Naive B cell (primary cell): ENCODE data around the gene SEC11A. TPM values are rescaled to one million over a fixed set of nuclear protein-coding genes. Genes with fewer than 3 reads are reported as not detected.
A peak's percentile ranks its signal among the peaks of the same experiment; 100 is the strongest.
"Not testable (repeated sequence)": the region's sequence is repeated elsewhere in the genome, so short reads cannot be mapped to it uniquely, and the experiment has no call there.

Experiments
- ATAC-seq, 2 donors: fragments of 150-1000 bp; cut with Tn5 transposase; 2 replicates each; pipeline ENCODE4 v1.10.0; 2021; ENCODE audit warnings: low read depth in 2 of 2, mild to moderate bottlenecking in 2 of 2, moderate library complexity in 2 of 2
- DNase-seq: peaks from one replicate; pipeline ENCODE4 v3.0.0; 2022
- H3K27ac Mint-ChIP-seq, 6 donors: one replicate each; pipeline ENCODE4 v1.8.0; 2020 to 2022; ENCODE audit warnings: mild to moderate bottlenecking in 6 of 6, mixed read lengths in 6 of 6, moderate library complexity in 5 of 6, inconsistent platforms in 2 of 6
- H3K27me3 Mint-ChIP-seq, 3 donors: one replicate each; pipeline ENCODE4 v1.8.0; 2021 to 2022; ENCODE audit warnings: mixed read lengths in 3 of 3, mild to moderate bottlenecking in 1 of 3
- H3K36me3 Mint-ChIP-seq, 2 donors: one replicate each; pipeline ENCODE4 v1.8.0; 2020 to 2022; ENCODE audit warnings: mixed read lengths in 2 of 2, inconsistent platforms in 1 of 2, mild to moderate bottlenecking in 1 of 2
- H3K4me1 Mint-ChIP-seq, 3 donors: one replicate each; pipeline ENCODE4 v1.8.0; 2020 to 2022; ENCODE audit warnings: mixed read lengths in 3 of 3, inconsistent platforms in 1 of 3, mild to moderate bottlenecking in 1 of 3, moderate library complexity in 1 of 3
- H3K4me3 Mint-ChIP-seq, 8 donors: one replicate each; pipeline ENCODE4 v1.8.0; 2020 to 2022; ENCODE audit warnings: mild to moderate bottlenecking in 8 of 8, mixed read lengths in 8 of 8, moderate library complexity in 8 of 8, inconsistent platforms in 2 of 8
- H3K9me3 Mint-ChIP-seq, 7 donors: one replicate each; pipeline ENCODE4 v1.8.0; 2020 to 2022; ENCODE audit warnings: mixed read lengths in 7 of 7, mild to moderate bottlenecking in 5 of 7, inconsistent platforms in 2 of 7, moderate library complexity in 1 of 7
- polyA plus RNA-seq, 6 donors: library from polyadenylated mRNA; unstranded; fragments of 300-500 nt; fragmentation: Illumina TruSeq; gene quantifications; one replicate each; pipeline ENCODE4 v1.2.3, GENCODE V29; 2021; ENCODE audit warnings: low read depth in 6 of 6

Gene SEC11A
- polyA plus RNA-seq, 6 donors from 2014 or later: 107 to 142 (median 130) TPM

DNA sequence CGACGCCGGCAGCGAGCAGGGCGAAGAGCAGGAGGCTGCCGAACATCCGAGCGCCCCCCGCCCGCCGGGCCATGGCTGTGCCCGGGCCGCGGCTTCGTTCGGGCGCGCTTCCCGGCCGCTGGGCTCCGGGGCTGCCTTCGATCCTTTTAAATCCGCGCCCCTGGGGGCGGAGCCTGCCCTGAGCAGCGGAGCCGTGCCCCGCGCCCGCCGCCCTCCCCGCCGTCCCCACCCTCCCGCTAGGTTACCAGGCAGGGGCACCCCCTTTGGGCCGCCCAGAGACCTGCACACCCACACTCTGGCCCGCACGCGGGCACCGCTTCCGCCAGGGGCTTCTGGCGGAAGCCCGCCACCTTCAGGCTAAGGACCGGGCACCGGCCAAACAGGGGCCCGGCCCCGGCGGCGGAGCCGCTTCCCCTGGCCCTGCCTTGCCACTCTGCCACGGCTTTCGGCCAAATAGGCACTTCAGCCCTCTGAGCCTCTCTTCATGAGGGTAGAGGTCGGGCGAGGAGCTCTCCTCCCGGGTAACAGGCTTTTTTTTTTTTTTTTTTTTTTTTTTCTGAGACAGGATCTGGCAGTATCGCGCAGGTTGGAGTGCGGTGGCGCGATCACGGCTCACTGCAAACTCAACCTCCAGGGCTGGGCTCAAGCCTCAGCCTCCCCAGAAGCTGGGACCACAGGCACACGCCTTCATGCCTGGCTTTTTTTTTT lies 57.7 kb downstream of the SEC11A start, which contains the start of gene NMB:
NMB (minus strand) TSS at position 120 of the 708 bp plus-strand sequence; CDS start at position 73, 47 bp downstream.
- Mint-ChIP-seq H3K27ac (peak within 1 kb of the TSS; percentile 74 to 90 (median 77)), H3K36me3 (no peaks in the 10 kb centered on the region), H3K27me3 (no peaks in the 10 kb centered on the region), H3K4me3 (peak within 1 kb of the TSS; percentile 77 to 99 (median 88)), H3K4me1 (peaks cover 31 to 47% (median 39%) of the 10 kb centered on the region in 3 donors), H3K9me3 (no peaks in the 10 kb centered on the region)
- DNase-seq (peak; percentile 91), ATAC-seq (peak; percentile 79 to 82)

DNA sequence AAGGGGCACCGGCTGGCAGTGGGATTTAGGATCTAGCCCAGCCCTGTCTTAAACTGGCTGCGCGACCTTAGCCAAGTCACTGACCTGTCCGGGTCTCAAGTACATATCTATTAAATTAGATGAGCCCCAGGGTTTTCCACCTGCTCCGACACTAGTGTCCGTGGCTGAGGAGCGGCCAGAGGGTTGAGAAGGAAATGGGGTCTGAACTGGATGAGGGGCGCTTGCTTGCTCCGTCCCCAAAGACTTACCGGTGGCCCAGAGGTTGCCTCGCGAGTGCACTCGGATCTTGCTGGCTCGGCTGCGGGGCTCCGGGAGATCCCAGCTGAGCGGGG lies 58.2 kb downstream of the SEC11A start:
- no peaks in the 10 kb centered on the region for H3K9me3 Mint-ChIP-seq
- peak overlapping the region; percentile 77 to 99 (median 82) for H3K4me3 Mint-ChIP-seq
- no peaks in the 10 kb centered on the region for H3K27me3 Mint-ChIP-seq
- H3K36me3 Mint-ChIP-seq: no peaks in the 10 kb centered on the region
- H3K4me1 Mint-ChIP-seq: peaks cover 31 to 47% (median 41%) of the 10 kb centered on the region in 3 donors
- ATAC-seq: no peak
- peak overlapping the region in 2 of 6 donors; percentile 47 to 60 for H3K27ac Mint-ChIP-seq
- DNase-seq: no peak

DNA sequence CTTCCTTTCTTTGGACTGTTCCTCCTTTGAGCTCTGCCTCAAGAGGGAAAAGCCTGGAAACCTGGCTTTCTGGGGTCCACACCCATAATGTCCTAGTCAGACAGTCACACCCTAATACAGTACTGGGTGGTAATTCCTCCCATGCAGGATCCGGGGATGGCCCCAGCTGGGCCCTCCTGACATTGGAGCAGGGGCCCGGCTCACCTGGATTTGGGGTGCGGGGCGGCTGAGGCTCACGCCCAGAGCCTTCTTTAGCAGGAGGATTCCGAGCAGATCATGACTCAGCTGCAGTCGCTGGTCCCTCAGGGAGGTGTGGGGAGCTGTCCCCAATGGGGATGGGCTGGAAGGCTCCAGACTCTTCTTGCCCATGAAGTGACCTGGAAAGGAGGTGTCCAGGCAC lies 59.0 kb downstream of the SEC11A start:
- Mint-ChIP-seq H3K36me3 (no peaks in the 10 kb centered on the region), H3K27ac (peak overlapping the region in 2 of 6 donors; percentile 3 to 60), H3K4me1 (peaks cover 36 to 52% (median 44%) of the 10 kb centered on the region in 3 donors)

GRCh38 chr15:84654689-84655453 lies 61.1 kb downstream of the SEC11A start:
- Mint-ChIP-seq H3K4me1 (peaks cover 40 to 51% (median 41%) of the 10 kb centered on the region in 3 donors), H3K27ac (peak overlapping the region in 4 of 6 donors; percentile 70 to 97 (median 92)), H3K9me3 (no peaks in the 10 kb centered on the region), H3K36me3 (peaks cover 0 to 9% of the 10 kb centered on the region in 2 donors), H3K4me3 (peak overlapping the region; percentile 88 to 99 (median 98)), H3K27me3 (no peaks in the 10 kb centered on the region)
- DNase-seq (peak; percentile 67), ATAC-seq (peak; percentile 39 to 43)

More for the DNA sequence above, 59.0 kb downstream of the SEC11A start:
- H3K9me3 Mint-ChIP-seq: no peaks in the 10 kb centered on the region
- H3K27me3 Mint-ChIP-seq: no peaks in the 10 kb centered on the region
- H3K4me3 Mint-ChIP-seq: peak overlapping the region in 7 of 8 donors; percentile 77 to 99 (median 83)
- ATAC-seq (no peak), DNase-seq (no peak)

DNA sequence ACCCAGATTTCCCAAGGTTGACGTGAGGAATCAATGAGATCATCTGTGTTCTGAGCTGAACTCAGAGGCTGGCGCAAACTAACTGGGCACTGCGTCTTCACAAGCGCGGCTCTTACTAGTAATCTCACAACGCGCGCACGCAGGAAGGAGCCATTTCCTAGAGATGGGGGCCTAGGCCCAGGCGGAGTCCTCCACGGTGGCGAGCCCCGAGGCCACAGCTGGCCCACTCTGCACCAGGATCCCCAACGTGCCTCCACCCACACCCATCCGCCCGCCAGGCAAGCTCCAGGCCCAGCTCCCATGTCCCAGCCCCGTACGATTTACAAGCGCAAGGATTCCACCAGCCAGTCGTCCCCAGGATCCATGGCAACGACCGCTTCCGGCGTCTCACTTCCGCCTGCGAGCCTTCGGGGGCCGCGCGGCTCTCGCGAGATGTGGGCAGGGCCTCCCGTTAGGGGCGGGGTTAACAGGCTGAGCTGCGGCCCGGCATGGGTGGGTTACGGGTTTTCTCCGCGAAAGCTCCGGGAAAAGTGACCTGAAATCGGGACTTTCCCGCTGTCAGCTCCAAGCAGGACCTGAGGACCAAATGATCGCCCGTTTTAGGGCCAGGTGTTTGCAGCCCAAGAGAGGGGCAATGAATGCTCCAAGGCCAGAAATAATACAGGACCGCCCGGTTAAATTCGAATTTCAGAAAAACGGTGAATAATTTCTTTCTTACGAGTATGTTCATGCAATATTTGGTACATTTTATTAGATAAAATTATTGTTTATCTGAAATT lies 61.8 kb downstream of the SEC11A start, which contains the start of gene WDR73:
WDR73 (minus strand) TSS at position 374 of the 779 bp plus-strand sequence; CDS start at position 365, 9 bp downstream.
- peak within 1 kb of the TSS; percentile 93 to 99 (median 96) for H3K27ac Mint-ChIP-seq
- H3K9me3 Mint-ChIP-seq: no peaks in the 10 kb centered on the region
- ATAC-seq (peak; percentile 73 to 75), DNase-seq (peak; percentile 96)
- peaks cover 2 to 12% of the 10 kb centered on the region in 2 donors for H3K36me3 Mint-ChIP-seq
- H3K4me3 Mint-ChIP-seq: peak within 1 kb of the TSS; percentile 88 to 99 (median 98)
- no peaks in the 10 kb centered on the region for H3K27me3 Mint-ChIP-seq
- peaks cover 37 to 43% (median 40%) of the 10 kb centered on the region in 3 donors for H3K4me1 Mint-ChIP-seq

- Mint-ChIP-seq H3K27ac (peak overlapping the region; percentile 86 to 99 (median 96)), H3K4me1 (peaks cover 33 to 38% (median 38%) of the 10 kb centered on the region in 3 donors), H3K9me3 (no peaks in the 10 kb centered on the region), H3K4me3 (peak overlapping the region; percentile 88 to 99 (median 98)), H3K27me3 (no peaks in the 10 kb centered on the region), H3K36me3 (peaks cover 5 to 16% of the 10 kb centered on the region in 2 donors)
- no peak for ATAC-seq
- DNase-seq: no peak
These were observed 62.4 kb downstream of the SEC11A start for GRCh38 chr15:84653584-84653909.

DNA sequence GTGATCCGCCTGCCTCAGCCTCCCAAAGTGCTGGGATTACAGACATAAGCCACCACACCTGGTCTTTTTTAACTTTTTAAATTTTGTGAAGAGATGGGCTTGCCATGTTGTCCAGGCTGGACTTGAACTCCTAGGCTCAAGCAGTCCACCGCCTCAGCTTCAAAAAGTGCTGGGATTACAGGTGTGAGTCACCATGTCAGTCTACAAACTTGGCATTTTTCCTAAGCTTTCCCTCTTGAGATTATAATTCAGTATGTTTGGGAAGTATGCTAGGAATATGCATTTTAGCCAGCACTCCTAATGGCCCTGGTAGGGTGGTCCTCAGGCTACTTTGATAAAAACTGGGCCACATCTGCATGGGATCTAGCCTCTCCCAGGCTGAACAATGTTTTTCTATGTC lies 66.2 kb downstream of the SEC11A start:
- peaks cover 23 to 30% (median 27%) of the 10 kb centered on the region in 3 donors for H3K4me1 Mint-ChIP-seq
- H3K27me3 Mint-ChIP-seq: no peaks in the 10 kb centered on the region
- ATAC-seq (no peak), DNase-seq (no peak)
- peak overlapping the region in 1 of 6 donors; percentile 24 for H3K27ac Mint-ChIP-seq
- H3K9me3 Mint-ChIP-seq: no peaks in the 10 kb centered on the region
- H3K4me3 Mint-ChIP-seq: no peak overlapping the region
- peaks cover 16 to 37% of the 10 kb centered on the region in 2 donors for H3K36me3 Mint-ChIP-seq

DNA sequence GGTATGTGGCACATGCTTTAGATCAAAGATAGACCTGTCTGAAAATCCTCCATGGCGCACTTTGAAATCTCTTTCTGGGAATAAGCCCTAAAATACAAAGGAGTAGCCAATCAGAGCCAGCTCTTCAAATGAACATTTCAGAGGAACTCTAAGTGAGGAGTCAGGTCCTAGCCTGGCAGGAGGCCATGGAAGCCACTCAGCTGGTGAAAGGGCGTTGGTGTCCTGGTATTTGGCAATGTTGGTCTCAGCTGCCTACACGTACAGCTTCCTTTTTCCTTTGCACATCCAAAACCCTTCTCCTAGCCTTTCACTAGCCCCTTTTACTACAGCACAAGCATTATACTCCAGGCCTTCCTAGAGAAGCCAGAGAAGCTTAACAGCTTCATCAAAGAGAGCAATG lies 67.4 kb downstream of the SEC11A start:
- no peaks in the 10 kb centered on the region for H3K27me3 Mint-ChIP-seq
- ATAC-seq (no peak), DNase-seq (no peak)
- peaks cover 16 to 37% of the 10 kb centered on the region in 2 donors for H3K36me3 Mint-ChIP-seq
- peaks cover 19 to 22% (median 22%) of the 10 kb centered on the region in 3 donors for H3K4me1 Mint-ChIP-seq
- peak overlapping the region in 1 of 6 donors; percentile 33 for H3K27ac Mint-ChIP-seq
- H3K4me3 Mint-ChIP-seq: no peak overlapping the region
- no peaks in the 10 kb centered on the region for H3K9me3 Mint-ChIP-seq

GRCh38 chr15:84647726-84648125 lies 68.2 kb downstream of the SEC11A start:
- H3K36me3 Mint-ChIP-seq: peaks cover 16 to 37% of the 10 kb centered on the region in 2 donors
- no peak for ATAC-seq
- H3K27me3 Mint-ChIP-seq: no peaks in the 10 kb centered on the region
- DNase-seq: no peak
- no peak overlapping the region for H3K4me3 Mint-ChIP-seq
- H3K4me1 Mint-ChIP-seq: peaks cover 25 to 26% (median 26%) of the 10 kb centered on the region in 3 donors
- H3K27ac Mint-ChIP-seq: peak overlapping the region in 3 of 6 donors; percentile 3 to 94 (median 32)
- no peaks in the 10 kb centered on the region for H3K9me3 Mint-ChIP-seq

DNA sequence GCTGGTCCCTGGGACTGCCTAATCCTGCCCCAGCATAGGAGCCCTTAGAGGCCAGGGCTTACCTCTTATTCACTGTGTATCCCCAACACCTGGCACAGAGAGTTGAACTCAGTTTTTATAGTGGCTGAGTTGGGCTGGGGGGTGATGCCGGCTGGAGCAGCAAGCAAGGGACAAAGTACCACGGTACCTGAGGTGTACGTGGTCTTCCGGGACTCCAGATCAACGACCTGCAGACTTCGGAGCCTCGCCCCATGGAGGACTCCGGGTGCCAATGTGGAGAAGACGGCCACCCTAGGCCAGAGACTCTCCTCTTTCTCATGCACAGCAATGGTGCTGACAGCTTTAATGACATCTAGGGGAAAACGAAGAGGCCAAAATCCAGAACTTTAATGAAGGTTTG lies 69.9 kb downstream of the SEC11A start:
- Mint-ChIP-seq H3K9me3 (no peaks in the 10 kb centered on the region), H3K27me3 (no peaks in the 10 kb centered on the region), H3K4me3 (no peak overlapping the region), H3K36me3 (peaks cover 17 to 28% of the 10 kb centered on the region in 2 donors), H3K27ac (peak overlapping the region in 2 of 6 donors; percentile 28 to 69), H3K4me1 (peaks cover 14 to 18% (median 16%) of the 10 kb centered on the region in 3 donors)
- ATAC-seq: no peak
- no peak for DNase-seq

GRCh38 chr15:84645496-84645895 lies 70.4 kb downstream of the SEC11A start:
- H3K9me3 Mint-ChIP-seq: no peaks in the 10 kb centered on the region
- H3K27ac Mint-ChIP-seq: peak overlapping the region in 2 of 6 donors; percentile 26 to 69
- peaks cover 20 to 28% of the 10 kb centered on the region in 2 donors for H3K36me3 Mint-ChIP-seq
- ATAC-seq (no peak), DNase-seq (no peak)
- H3K27me3 Mint-ChIP-seq: no peaks in the 10 kb centered on the region
- peaks cover 14 to 18% (median 16%) of the 10 kb centered on the region in 3 donors for H3K4me1 Mint-ChIP-seq
- H3K4me3 Mint-ChIP-seq: no peak overlapping the region

DNA sequence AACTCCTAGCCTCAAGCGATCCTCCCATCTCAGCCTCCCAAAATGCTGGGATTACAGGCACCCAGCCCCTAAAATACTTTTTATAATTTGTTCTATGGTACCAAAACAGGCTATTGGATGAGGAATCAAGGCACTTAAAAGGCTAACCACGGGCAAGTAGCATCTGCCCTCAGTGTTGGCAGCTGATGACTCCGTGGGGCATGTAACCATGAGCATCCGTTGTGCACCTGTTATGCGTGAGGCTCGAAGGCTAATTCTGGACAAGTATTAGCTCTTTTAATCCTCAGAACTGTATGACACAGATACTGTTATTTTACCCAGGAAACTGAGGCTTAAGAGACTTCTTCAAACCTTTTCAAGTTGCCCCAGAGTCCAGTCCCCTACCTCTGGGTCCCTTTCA lies 72.1 kb downstream of the SEC11A start:
- no peak for ATAC-seq
- no peak for DNase-seq
- no peak overlapping the region for H3K4me3 Mint-ChIP-seq
- peak overlapping the region in 3 of 6 donors; percentile 26 to 56 (median 47) for H3K27ac Mint-ChIP-seq
- H3K9me3 Mint-ChIP-seq: no peaks in the 10 kb centered on the region
- H3K27me3 Mint-ChIP-seq: no peaks in the 10 kb centered on the region
- peaks cover 12 to 15% (median 14%) of the 10 kb centered on the region in 3 donors for H3K4me1 Mint-ChIP-seq
- peaks cover 15 to 23% of the 10 kb centered on the region in 2 donors for H3K36me3 Mint-ChIP-seq

GRCh38 chr15:84642640-84643039 lies 73.3 kb downstream of the SEC11A start:
- H3K27ac Mint-ChIP-seq, H3K27me3 Mint-ChIP-seq, DNase-seq, H3K9me3 Mint-ChIP-seq, ATAC-seq: not testable (repeated sequence)
- Mint-ChIP-seq H3K4me1 (peaks cover 6 to 17% (median 7%) of the 10 kb centered on the region in 3 donors), H3K36me3 (peaks cover 15 to 20% of the 10 kb centered on the region in 2 donors), H3K4me3 (peak overlapping the region in 1 of 8 donors; percentile 4)
